SK-N-SH treated with all-trans-retinoic acid at 6 μM for 48 hours (cell line): Measurements from ENCODE around the gene MAML3.

Source experiments
- ATAC-seq: fragments of 200-7000 bp; cut with Tn5 transposase; 3 replicates; pipeline ENCODE4 v1.9.1; 2020; ENCODE audit warnings: mild to moderate bottlenecking, moderate library complexity
- BACH2 ChIP-seq: fragments of 250-450 bp; sonication (Bioruptor Pico); IDR thresholded peaks from 2 replicates; pipeline ENCODE4 v1.9.0; 2021; ENCODE audit warnings: mild to moderate bottlenecking, borderline replicate concordance
- CSDC2 ChIP-seq: fragments of 250-450 bp; sonication (Bioruptor Pico); IDR thresholded peaks from 2 replicates; pipeline ENCODE4 v1.5.0; 2020; ENCODE audit warnings: mild to moderate bottlenecking, moderate library complexity
- GLIS3 ChIP-seq: fragments of 250-450 bp; sonication (Bioruptor Pico); IDR thresholded peaks from 2 replicates; pipeline ENCODE4 v1.5.0; 2020; ENCODE audit warnings: mild to moderate bottlenecking, moderate library complexity
- ISL1 ChIP-seq: fragments of 250-450 bp; sonication (Bioruptor Pico); IDR thresholded peaks from 2 replicates; pipeline ENCODE4 v2.1.2; 2022; ENCODE audit warnings: mild to moderate bottlenecking, moderate library complexity
- RARB ChIP-seq: fragments of 250-450 bp; sonication (Bioruptor Pico); IDR thresholded peaks from 2 replicates; pipeline ENCODE4 v1.8.0; 2021; ENCODE audit warnings: mild to moderate bottlenecking, moderate library complexity
- SNAI2 ChIP-seq: fragments of 250-450 bp; sonication (Bioruptor Pico); IDR thresholded peaks from 2 replicates; pipeline ENCODE4 v1.5.0; 2020; ENCODE audit warnings: mild to moderate bottlenecking, moderate library complexity
- TCF4 ChIP-seq: fragments of 250-450 bp; sonication (Bioruptor Pico); IDR thresholded peaks from 2 replicates; pipeline ENCODE4 v1.8.0; 2021; ENCODE audit warnings: mild to moderate bottlenecking, moderate library complexity, borderline replicate concordance
- TOX ChIP-seq: fragments of 250-450 bp; sonication (Bioruptor Pico); IDR thresholded peaks from 2 replicates; pipeline ENCODE4 v1.8.0; 2021; ENCODE audit warnings: mild to moderate bottlenecking, moderate library complexity, borderline replicate concordance
- ZC3H10 ChIP-seq: fragments of 250-450 bp; sonication (Bioruptor Pico); IDR thresholded peaks from 2 replicates; pipeline ENCODE4 v1.5.1; 2021; ENCODE audit warnings: mild to moderate bottlenecking, moderate library complexity
- ZFP3 ChIP-seq: fragments of 250-450 bp; sonication (Bioruptor Pico); IDR thresholded peaks from 2 replicates; pipeline ENCODE4 v1.5.0; 2020; ENCODE audit warnings: mild to moderate bottlenecking, moderate library complexity
- ZFP30 ChIP-seq: fragments of 450-650 bp; formaldehyde crosslinking; IDR thresholded peaks from 2 replicates; pipeline ENCODE4 v1.5.0; 2022; ENCODE audit warnings: mild to moderate bottlenecking, moderate library complexity
- ZNF565 ChIP-seq: fragments of 450-650 bp; formaldehyde crosslinking; conservative IDR thresholded peaks from 2 replicates; pipeline ENCODE4 v1.5.0; 2020; ENCODE audit warnings: low read depth, mild to moderate bottlenecking, moderate library complexity
- ZNF70 ChIP-seq: fragments of 450-650 bp; formaldehyde crosslinking; IDR thresholded peaks from 2 replicates; pipeline ENCODE4 v1.5.0; 2020; ENCODE audit warnings: mild to moderate bottlenecking, moderate library complexity
- ZNF8 ChIP-seq: fragments of 450-650 bp; formaldehyde crosslinking; IDR thresholded peaks from 2 replicates; pipeline ENCODE4 v1.5.0; 2020; ENCODE audit warnings: mild to moderate bottlenecking, moderate library complexity
- TF ChIP-seq, protein P1 (sequence below): fragments of 250-450 bp; sonication (Bioruptor Pico); IDR thresholded peaks from 2 replicates; pipeline ENCODE4 v1.8.0; 2021; ENCODE audit warnings: low read depth, mild to moderate bottlenecking, moderate library complexity, borderline replicate concordance
- TF ChIP-seq, protein P2 (sequence below): fragments of 250-450 bp; sonication (Bioruptor Pico); IDR thresholded peaks from 2 replicates; pipeline ENCODE4 v1.5.0; 2020; ENCODE audit warnings: mild to moderate bottlenecking, moderate library complexity
- TF ChIP-seq, protein P3 (sequence below): fragments of 250-450 bp; sonication (Bioruptor Pico); IDR thresholded peaks from 2 replicates; pipeline ENCODE4 v1.5.1; 2020; ENCODE audit warnings: low read depth, mild to moderate bottlenecking, moderate library complexity
- TF ChIP-seq, protein P4 (sequence below): fragments of 250-450 bp; sonication (Bioruptor Pico); IDR thresholded peaks from 2 replicates; pipeline ENCODE4 v1.8.0; 2020; ENCODE audit warnings: mild to moderate bottlenecking, moderate library complexity, borderline replicate concordance
- TF ChIP-seq, protein P5 (sequence below): fragments of 250-450 bp; sonication (Bioruptor Pico); IDR thresholded peaks from 2 replicates; pipeline ENCODE4 v1.5.1; 2021; ENCODE audit warnings: mild to moderate bottlenecking, moderate library complexity

The MAML3 gene

DNA sequence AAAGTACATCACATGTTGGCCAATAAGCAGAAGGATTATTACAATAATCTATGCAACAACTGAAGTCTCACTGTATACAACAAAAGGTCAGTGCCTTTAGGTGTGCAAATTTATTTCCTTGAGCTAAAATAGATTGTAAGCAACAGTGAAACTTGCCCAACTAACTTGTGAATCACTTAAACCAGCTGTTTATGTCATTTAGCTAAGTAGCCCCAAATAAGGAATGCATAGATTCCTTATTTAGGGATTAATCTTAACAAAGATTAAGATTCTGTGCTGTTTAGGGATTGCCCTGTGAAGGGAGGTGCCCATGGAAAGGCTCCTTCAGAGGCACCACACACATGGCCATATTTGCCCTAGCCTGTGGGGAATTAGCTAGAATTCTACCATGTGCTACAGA, 168.6 kb downstream of the MAML3 start:
- no peak for TF ChIP-seq ZNF70 (CRISPR knock-in tag)
- TF ChIP-seq ZNF8 (CRISPR knock-in tag) = no peak
- no peak for TF ChIP-seq TCF4 (CRISPR knock-in tag)
- TF ChIP-seq ZFP3 (CRISPR knock-in tag) = no peak
- TF ChIP-seq GLIS3 (CRISPR knock-in tag) = no peak
- TF ChIP-seq, protein P1, sequence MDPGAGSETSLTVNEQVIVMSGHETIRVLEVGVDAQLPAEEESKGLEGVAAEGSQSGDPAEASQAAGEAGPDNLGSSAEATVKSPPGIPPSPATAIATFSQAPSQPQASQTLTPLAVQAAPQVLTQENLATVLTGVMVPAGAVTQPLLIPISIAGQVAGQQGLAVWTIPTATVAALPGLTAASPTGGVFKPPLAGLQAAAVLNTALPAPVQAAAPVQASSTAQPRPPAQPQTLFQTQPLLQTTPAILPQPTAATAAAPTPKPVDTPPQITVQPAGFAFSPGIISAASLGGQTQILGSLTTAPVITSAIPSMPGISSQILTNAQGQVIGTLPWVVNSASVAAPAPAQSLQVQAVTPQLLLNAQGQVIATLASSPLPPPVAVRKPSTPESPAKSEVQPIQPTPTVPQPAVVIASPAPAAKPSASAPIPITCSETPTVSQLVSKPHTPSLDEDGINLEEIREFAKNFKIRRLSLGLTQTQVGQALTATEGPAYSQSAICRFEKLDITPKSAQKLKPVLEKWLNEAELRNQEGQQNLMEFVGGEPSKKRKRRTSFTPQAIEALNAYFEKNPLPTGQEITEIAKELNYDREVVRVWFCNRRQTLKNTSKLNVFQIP = no peak
- TF ChIP-seq, protein P2, sequence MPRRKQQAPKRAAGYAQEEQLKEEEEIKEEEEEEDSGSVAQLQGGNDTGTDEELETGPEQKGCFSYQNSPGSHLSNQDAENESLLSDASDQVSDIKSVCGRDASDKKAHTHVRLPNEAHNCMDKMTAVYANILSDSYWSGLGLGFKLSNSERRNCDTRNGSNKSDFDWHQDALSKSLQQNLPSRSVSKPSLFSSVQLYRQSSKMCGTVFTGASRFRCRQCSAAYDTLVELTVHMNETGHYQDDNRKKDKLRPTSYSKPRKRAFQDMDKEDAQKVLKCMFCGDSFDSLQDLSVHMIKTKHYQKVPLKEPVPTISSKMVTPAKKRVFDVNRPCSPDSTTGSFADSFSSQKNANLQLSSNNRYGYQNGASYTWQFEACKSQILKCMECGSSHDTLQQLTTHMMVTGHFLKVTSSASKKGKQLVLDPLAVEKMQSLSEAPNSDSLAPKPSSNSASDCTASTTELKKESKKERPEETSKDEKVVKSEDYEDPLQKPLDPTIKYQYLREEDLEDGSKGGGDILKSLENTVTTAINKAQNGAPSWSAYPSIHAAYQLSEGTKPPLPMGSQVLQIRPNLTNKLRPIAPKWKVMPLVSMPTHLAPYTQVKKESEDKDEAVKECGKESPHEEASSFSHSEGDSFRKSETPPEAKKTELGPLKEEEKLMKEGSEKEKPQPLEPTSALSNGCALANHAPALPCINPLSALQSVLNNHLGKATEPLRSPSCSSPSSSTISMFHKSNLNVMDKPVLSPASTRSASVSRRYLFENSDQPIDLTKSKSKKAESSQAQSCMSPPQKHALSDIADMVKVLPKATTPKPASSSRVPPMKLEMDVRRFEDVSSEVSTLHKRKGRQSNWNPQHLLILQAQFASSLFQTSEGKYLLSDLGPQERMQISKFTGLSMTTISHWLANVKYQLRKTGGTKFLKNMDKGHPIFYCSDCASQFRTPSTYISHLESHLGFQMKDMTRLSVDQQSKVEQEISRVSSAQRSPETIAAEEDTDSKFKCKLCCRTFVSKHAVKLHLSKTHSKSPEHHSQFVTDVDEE (CRISPR knock-in tag) = no peak
- TF ChIP-seq RARB (CRISPR knock-in tag) = no peak
- ATAC-seq = no peak

DNA sequence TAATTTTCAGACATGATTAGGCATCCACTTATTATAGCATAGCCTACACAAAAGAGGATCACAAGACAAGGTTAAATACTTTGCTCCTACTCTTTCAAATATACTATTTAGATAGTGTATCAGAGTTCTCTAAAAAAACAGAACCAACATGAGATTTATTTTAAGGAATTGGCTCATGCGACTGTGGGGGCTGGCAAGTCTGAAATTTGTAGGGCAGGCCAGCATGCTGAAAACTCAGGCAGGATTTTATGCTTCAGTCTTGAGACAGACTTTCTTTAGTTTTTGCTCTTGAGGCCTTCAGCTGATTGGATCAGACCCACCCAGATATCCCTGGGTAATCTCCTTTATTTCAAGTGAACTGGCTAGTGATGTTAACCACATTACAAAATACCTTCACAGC, 169.5 kb downstream of the MAML3 start:
- TF ChIP-seq BACH2 (CRISPR knock-in tag) = no peak
- ATAC-seq = no peak

DNA sequence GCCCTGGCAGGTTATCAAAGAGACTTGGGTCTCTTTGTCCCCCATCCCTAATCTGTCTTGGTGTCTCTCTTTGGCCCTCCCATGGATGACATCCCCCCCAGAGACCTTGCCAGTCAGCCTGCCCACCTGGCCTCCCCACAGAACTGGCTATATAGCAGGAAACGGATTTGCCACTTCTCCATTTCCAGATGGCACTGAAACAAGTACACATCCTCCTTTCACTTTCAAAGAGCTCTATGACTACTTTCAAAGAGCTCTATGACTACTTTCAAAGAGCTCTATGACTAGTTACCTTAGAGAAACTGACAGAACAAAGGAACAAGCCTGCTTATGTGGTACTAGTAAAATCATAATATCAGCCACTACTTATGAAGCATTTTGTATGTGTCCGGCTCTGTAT, 175.3 kb downstream of the MAML3 start:
- no peak for ATAC-seq
- TF ChIP-seq, protein P3, sequence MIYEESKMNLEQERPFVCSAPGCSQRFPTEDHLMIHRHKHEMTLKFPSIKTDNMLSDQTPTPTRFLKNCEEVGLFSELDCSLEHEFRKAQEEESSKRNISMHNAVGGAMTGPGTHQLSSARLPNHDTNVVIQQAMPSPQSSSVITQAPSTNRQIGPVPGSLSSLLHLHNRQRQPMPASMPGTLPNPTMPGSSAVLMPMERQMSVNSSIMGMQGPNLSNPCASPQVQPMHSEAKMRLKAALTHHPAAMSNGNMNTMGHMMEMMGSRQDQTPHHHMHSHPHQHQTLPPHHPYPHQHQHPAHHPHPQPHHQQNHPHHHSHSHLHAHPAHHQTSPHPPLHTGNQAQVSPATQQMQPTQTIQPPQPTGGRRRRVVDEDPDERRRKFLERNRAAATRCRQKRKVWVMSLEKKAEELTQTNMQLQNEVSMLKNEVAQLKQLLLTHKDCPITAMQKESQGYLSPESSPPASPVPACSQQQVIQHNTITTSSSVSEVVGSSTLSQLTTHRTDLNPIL = no peak
- TF ChIP-seq, all 23 proteins: peak for 0

DNA sequence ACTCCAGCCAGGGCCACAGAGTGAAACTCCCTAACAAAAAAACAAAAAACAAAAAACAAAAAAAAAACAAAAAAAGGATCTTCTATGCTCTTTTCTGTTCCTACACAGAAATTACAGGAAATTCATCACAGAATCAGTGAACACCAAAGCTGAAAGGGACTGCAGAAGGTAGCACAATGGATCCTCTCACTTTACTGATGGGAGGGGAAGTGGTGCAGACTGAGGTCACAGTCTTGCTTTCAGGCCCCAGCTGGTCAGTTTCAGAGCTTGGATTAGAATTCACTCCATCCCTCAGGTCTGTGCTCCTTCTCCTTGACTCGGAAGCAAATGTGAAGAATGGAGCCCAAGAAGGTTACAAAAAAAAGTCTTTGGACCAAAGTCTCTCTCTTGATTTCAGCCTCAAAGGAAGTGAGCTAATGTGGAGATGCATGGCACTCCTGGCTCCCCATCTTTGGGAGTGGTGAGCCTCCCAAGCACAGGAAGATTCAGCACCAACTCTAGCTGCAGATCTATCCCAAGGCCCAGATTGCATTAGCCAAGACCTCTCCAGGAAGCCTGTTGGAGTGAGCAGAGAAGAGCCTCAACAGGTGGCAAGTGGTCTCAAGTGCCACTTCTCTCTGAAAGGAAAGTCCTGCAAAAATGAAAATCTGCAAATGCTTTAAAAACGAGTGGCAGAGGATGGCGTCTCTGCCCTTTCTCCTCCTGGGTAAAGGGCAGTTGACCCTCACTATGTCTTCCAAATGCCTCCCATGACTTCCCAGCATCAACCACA, 176.0 kb downstream of the MAML3 start:
- no peak for ATAC-seq
- TF ChIP-seq RARB (CRISPR knock-in tag) = no peak
- TF ChIP-seq, protein P4, sequence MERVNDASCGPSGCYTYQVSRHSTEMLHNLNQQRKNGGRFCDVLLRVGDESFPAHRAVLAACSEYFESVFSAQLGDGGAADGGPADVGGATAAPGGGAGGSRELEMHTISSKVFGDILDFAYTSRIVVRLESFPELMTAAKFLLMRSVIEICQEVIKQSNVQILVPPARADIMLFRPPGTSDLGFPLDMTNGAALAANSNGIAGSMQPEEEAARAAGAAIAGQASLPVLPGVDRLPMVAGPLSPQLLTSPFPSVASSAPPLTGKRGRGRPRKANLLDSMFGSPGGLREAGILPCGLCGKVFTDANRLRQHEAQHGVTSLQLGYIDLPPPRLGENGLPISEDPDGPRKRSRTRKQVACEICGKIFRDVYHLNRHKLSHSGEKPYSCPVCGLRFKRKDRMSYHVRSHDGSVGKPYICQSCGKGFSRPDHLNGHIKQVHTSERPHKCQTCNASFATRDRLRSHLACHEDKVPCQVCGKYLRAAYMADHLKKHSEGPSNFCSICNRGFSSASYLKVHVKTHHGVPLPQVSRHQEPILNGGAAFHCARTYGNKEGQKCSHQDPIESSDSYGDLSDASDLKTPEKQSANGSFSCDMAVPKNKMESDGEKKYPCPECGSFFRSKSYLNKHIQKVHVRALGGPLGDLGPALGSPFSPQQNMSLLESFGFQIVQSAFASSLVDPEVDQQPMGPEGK (CRISPR knock-in tag) = no peak

DNA sequence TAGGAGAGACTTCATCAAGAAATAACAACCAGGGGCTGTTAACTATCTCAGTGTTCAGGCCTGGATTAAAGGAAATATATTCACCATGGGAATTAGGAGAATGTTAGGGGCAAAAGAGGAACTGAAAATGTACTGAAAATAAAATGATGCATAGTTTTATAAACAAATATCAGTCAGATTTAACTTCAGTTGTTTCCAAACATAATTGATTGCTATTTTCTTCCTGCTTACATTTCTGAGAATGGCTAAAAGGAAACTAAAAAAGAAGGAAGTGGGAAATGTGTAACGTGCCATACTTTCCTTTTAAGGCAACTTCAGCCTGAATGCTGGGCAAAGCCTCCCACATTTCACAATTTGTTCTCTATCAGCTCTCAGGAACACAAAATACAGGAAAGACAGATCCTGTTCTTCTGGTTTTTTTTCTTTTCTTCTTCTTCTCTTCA, 178.1 kb downstream of the MAML3 start:
- TF ChIP-seq, protein P3 = no peak
- ATAC-seq = no peak

DNA sequence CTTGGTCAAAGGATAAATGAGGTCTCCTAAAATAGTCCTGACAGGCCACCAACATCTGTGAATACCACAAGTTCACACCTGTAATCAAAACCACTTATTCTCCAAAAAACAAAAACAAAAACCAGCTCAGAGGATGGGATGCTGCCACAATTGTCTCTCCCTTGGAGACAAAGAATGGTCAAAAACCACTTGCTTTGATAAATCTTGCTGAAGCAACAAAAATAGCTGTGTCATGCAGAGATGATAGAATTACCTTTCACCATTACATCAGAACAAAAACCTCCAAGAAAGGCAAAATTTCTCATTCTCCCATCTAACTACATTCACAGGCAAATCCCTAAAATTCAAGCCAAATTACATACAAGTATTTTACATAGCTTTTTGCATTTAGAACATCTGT, 180.4 kb downstream of the MAML3 start:
- no peak for TF ChIP-seq TCF4 (CRISPR knock-in tag)
- TF ChIP-seq ZC3H10 = no peak
- TF ChIP-seq SNAI2 = no peak
- no peak for TF ChIP-seq CSDC2 (CRISPR knock-in tag)
- no peak for TF ChIP-seq TOX
- no peak for TF ChIP-seq ZNF70 (CRISPR knock-in tag)
- TF ChIP-seq, protein P1 = no peak
- no peak for TF ChIP-seq ZFP30 (CRISPR knock-in tag)
- no peak for TF ChIP-seq ZNF565 (CRISPR knock-in tag)
- no peak for TF ChIP-seq ISL1
- TF ChIP-seq, protein P5, sequence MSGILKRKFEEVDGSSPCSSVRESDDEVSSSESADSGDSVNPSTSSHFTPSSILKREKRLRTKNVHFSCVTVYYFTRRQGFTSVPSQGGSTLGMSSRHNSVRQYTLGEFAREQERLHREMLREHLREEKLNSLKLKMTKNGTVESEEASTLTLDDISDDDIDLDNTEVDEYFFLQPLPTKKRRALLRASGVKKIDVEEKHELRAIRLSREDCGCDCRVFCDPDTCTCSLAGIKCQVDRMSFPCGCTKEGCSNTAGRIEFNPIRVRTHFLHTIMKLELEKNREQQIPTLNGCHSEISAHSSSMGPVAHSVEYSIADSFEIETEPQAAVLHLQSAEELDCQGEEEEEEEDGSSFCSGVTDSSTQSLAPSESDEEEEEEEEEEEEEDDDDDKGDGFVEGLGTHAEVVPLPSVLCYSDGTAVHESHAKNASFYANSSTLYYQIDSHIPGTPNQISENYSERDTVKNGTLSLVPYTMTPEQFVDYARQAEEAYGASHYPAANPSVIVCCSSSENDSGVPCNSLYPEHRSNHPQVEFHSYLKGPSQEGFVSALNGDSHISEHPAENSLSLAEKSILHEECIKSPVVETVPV = no peak
- ATAC-seq = no peak
